ENCODE results near the gene GART. TPM values are rescaled to one million over a fixed set of nuclear protein-coding genes. Genes with fewer than 3 reads are reported as not detected.
"Not testable (repeated sequence)": the region's sequence is repeated elsewhere in the genome, so short reads cannot be mapped to it uniquely, and the experiment has no call there.

GART gene
- polyA plus RNA-seq, 2 donors: 10.6 to 27.1 TPM

- Histone ChIP-seq H3K36me3 (ENCODE audit: control insufficient read depth in 2 of 2, insufficient read depth in 2 of 2, low read length in 1 of 2) (peaks cover 5 to 7% of the 10 kb centered on the region in 2 donors), H3K4me1 (ENCODE audit: control insufficient read depth in 2 of 2, insufficient read depth in 2 of 2, low read length in 1 of 2) (no peaks in the 10 kb centered on the region), H3K4me3 (ENCODE audit: low read depth in 1 of 2, low read length in 2 of 2) (no peak overlapping the region), H3K9me3 (ENCODE audit: control insufficient read depth in 2 of 2, insufficient read depth in 1 of 2, low read depth in 1 of 2, low read length in 1 of 2) (no peaks in the 10 kb centered on the region), H3K27ac (ENCODE audit: low read depth in 2 of 2, low read length in 1 of 2) (no peak overlapping the region), H3K27me3 (ENCODE audit: control insufficient read depth in 1 of 2, insufficient read depth in 2 of 2, low read length in 2 of 2) (no peaks in the 10 kb centered on the region)
- 85 to 86% methylated on average over 5 of the region's 5 CpGs for WGBS, 2 donors
Observed at GRCh38 chr21:33522297-33522952, 19.5 kb downstream of the GART start.

GRCh38 chr21:33518899-33519298 is 23.0 kb downstream of the GART start:
- Histone ChIP-seq H3K9me3 (ENCODE audit: control insufficient read depth in 2 of 2, insufficient read depth in 1 of 2, low read depth in 1 of 2, low read length in 1 of 2) (no peaks in the 10 kb centered on the region), H3K27ac (ENCODE audit: low read depth in 2 of 2, low read length in 1 of 2) (no peak overlapping the region), H3K36me3 (ENCODE audit: control insufficient read depth in 2 of 2, insufficient read depth in 2 of 2, low read length in 1 of 2) (peaks cover 11 to 17% of the 10 kb centered on the region in 2 donors), H3K4me3 (ENCODE audit: low read depth in 1 of 2, low read length in 2 of 2) (no peak overlapping the region), H3K27me3 (ENCODE audit: control insufficient read depth in 1 of 2, insufficient read depth in 2 of 2, low read length in 2 of 2) (no peaks in the 10 kb centered on the region), H3K4me1 (ENCODE audit: control insufficient read depth in 2 of 2, insufficient read depth in 2 of 2, low read length in 1 of 2) (no peaks in the 10 kb centered on the region)
- WGBS, 2 donors: 97 to 98% methylated on average over 4 of the region's 4 CpGs

- Histone ChIP-seq H3K27ac (ENCODE audit: low read depth in 2 of 2, low read length in 1 of 2) (no peak overlapping the region), H3K36me3 (ENCODE audit: control insufficient read depth in 2 of 2, insufficient read depth in 2 of 2, low read length in 1 of 2) (peaks cover 19 to 25% of the 10 kb centered on the region in 2 donors), H3K9me3 (ENCODE audit: control insufficient read depth in 2 of 2, insufficient read depth in 1 of 2, low read depth in 1 of 2, low read length in 1 of 2) (no peaks in the 10 kb centered on the region), H3K4me3 (ENCODE audit: low read depth in 1 of 2, low read length in 2 of 2) (no peak overlapping the region), H3K27me3 (ENCODE audit: control insufficient read depth in 1 of 2, insufficient read depth in 2 of 2, low read length in 2 of 2) (no peaks in the 10 kb centered on the region), H3K4me1 (ENCODE audit: control insufficient read depth in 2 of 2, insufficient read depth in 2 of 2, low read length in 1 of 2) (peaks cover 0 to 2% of the 10 kb centered on the region in 2 donors)
- 96 to 97% methylated on average over 2 of the region's 2 CpGs for whole genome bisulfite sequencing, 2 donors
Observed at GRCh38 chr21:33514229-33514628, 27.7 kb downstream of the GART start.

- no peaks in the 10 kb centered on the region for H3K27me3 ChIP-seq (ENCODE audit: control insufficient read depth in 1 of 2, insufficient read depth in 2 of 2, low read length in 2 of 2)
- WGBS, 2 donors: 97 to 98% methylated on average over 3 of the region's 3 CpGs
- H3K27ac ChIP-seq (ENCODE audit: low read depth in 2 of 2, low read length in 1 of 2): no peak overlapping the region
- no peaks in the 10 kb centered on the region for H3K9me3 ChIP-seq (ENCODE audit: control insufficient read depth in 2 of 2, insufficient read depth in 1 of 2, low read depth in 1 of 2, low read length in 1 of 2)
- H3K36me3 ChIP-seq (ENCODE audit: control insufficient read depth in 2 of 2, insufficient read depth in 2 of 2, low read length in 1 of 2): peaks cover 19 to 23% of the 10 kb centered on the region in 2 donors
- peaks cover 0 to 2% of the 10 kb centered on the region in 2 donors for H3K4me1 ChIP-seq (ENCODE audit: control insufficient read depth in 2 of 2, insufficient read depth in 2 of 2, low read length in 1 of 2)
- H3K4me3 ChIP-seq (ENCODE audit: low read depth in 1 of 2, low read length in 2 of 2): no peak overlapping the region
Observed at GRCh38 chr21:33512481-33512880, 29.4 kb downstream of the GART start.

- H3K9me3 ChIP-seq (ENCODE audit: control insufficient read depth in 2 of 2, insufficient read depth in 1 of 2, low read depth in 1 of 2, low read length in 1 of 2): no peaks in the 10 kb centered on the region
- H3K27ac ChIP-seq (ENCODE audit: low read depth in 2 of 2, low read length in 1 of 2): no peak overlapping the region
- H3K36me3 ChIP-seq (ENCODE audit: control insufficient read depth in 2 of 2, insufficient read depth in 2 of 2, low read length in 1 of 2): peaks cover 17 to 19% of the 10 kb centered on the region in 2 donors
- no peak overlapping the region for H3K4me3 ChIP-seq (ENCODE audit: low read depth in 1 of 2, low read length in 2 of 2)
- peaks cover 0 to 2% of the 10 kb centered on the region in 2 donors for H3K4me1 ChIP-seq (ENCODE audit: control insufficient read depth in 2 of 2, insufficient read depth in 2 of 2, low read length in 1 of 2)
- 99% methylated on average over 4 of the region's 4 CpGs for WGBS, 2 donors
- no peaks in the 10 kb centered on the region for H3K27me3 ChIP-seq (ENCODE audit: control insufficient read depth in 1 of 2, insufficient read depth in 2 of 2, low read length in 2 of 2)
Observed at GRCh38 chr21:33511639-33512038, 30.3 kb downstream of the GART start.

GRCh38 chr21:33510826-33511225 is 31.1 kb downstream of the GART start:
- H3K27me3 ChIP-seq (ENCODE audit: control insufficient read depth in 1 of 2, insufficient read depth in 2 of 2, low read length in 2 of 2): no peaks in the 10 kb centered on the region
- H3K9me3 ChIP-seq (ENCODE audit: control insufficient read depth in 2 of 2, insufficient read depth in 1 of 2, low read depth in 1 of 2, low read length in 1 of 2): no peaks in the 10 kb centered on the region
- H3K4me3 ChIP-seq (ENCODE audit: low read depth in 1 of 2, low read length in 2 of 2): no peak overlapping the region
- no peak overlapping the region for H3K27ac ChIP-seq (ENCODE audit: low read depth in 2 of 2, low read length in 1 of 2)
- H3K36me3 ChIP-seq (ENCODE audit: control insufficient read depth in 2 of 2, insufficient read depth in 2 of 2, low read length in 1 of 2): peaks cover 14 to 17% of the 10 kb centered on the region in 2 donors
- peaks cover 0 to 2% of the 10 kb centered on the region in 2 donors for H3K4me1 ChIP-seq (ENCODE audit: control insufficient read depth in 2 of 2, insufficient read depth in 2 of 2, low read length in 1 of 2)
- WGBS, 2 donors: 96% methylated on average over 8 of the region's 8 CpGs

GRCh38 chr21:33507003-33507402 is 34.9 kb downstream of the GART start:
- H3K4me1 ChIP-seq (ENCODE audit: control insufficient read depth in 2 of 2, insufficient read depth in 2 of 2, low read length in 1 of 2); H3K4me3 ChIP-seq (ENCODE audit: low read depth in 1 of 2, low read length in 2 of 2); H3K9me3 ChIP-seq (ENCODE audit: control insufficient read depth in 2 of 2, insufficient read depth in 1 of 2, low read depth in 1 of 2, low read length in 1 of 2); H3K27me3 ChIP-seq (ENCODE audit: control insufficient read depth in 1 of 2, insufficient read depth in 2 of 2, low read length in 2 of 2); H3K27ac ChIP-seq (ENCODE audit: low read depth in 2 of 2, low read length in 1 of 2): not testable (repeated sequence)
- H3K36me3 ChIP-seq (ENCODE audit: control insufficient read depth in 2 of 2, insufficient read depth in 2 of 2, low read length in 1 of 2): peaks cover 8 to 14% of the 10 kb centered on the region in 2 donors
- 100% methylated on average over 1 of the region's 1 CpG for WGBS, 2 donors

- no peaks in the 10 kb centered on the region for H3K4me1 ChIP-seq (ENCODE audit: control insufficient read depth in 2 of 2, insufficient read depth in 2 of 2, low read length in 1 of 2)
- H3K36me3 ChIP-seq (ENCODE audit: control insufficient read depth in 2 of 2, insufficient read depth in 2 of 2, low read length in 1 of 2): peaks cover 4 to 9% of the 10 kb centered on the region in 2 donors
- H3K27me3 ChIP-seq (ENCODE audit: control insufficient read depth in 1 of 2, insufficient read depth in 2 of 2, low read length in 2 of 2): no peaks in the 10 kb centered on the region
- H3K9me3 ChIP-seq (ENCODE audit: control insufficient read depth in 2 of 2, insufficient read depth in 1 of 2, low read depth in 1 of 2, low read length in 1 of 2): no peaks in the 10 kb centered on the region
- H3K27ac ChIP-seq (ENCODE audit: low read depth in 2 of 2, low read length in 1 of 2): no peak overlapping the region
- no peak overlapping the region for H3K4me3 ChIP-seq (ENCODE audit: low read depth in 1 of 2, low read length in 2 of 2)
- 95 to 96% methylated on average over 8 of the region's 8 CpGs for WGBS, 2 donors
Observed at GRCh38 chr21:33505833-33506232, 36.1 kb downstream of the GART start.

- Histone ChIP-seq H3K4me3 (ENCODE audit: low read depth in 1 of 2, low read length in 2 of 2) (no peak overlapping the region), H3K4me1 (ENCODE audit: control insufficient read depth in 2 of 2, insufficient read depth in 2 of 2, low read length in 1 of 2) (peaks cover 0 to 2% of the 10 kb centered on the region in 2 donors), H3K27ac (ENCODE audit: low read depth in 2 of 2, low read length in 1 of 2) (no peak overlapping the region), H3K9me3 (ENCODE audit: control insufficient read depth in 2 of 2, insufficient read depth in 1 of 2, low read depth in 1 of 2, low read length in 1 of 2) (no peaks in the 10 kb centered on the region), H3K27me3 (ENCODE audit: control insufficient read depth in 1 of 2, insufficient read depth in 2 of 2, low read length in 2 of 2) (no peaks in the 10 kb centered on the region), H3K36me3 (ENCODE audit: control insufficient read depth in 2 of 2, insufficient read depth in 2 of 2, low read length in 1 of 2) (no peaks in the 10 kb centered on the region)
- WGBS, 2 donors: 58 to 61% methylated on average over 7 of the region's 7 CpGs
Observed at GRCh38 chr21:33496345-33496744, 45.6 kb downstream of the GART start.

- Histone ChIP-seq H3K27ac (ENCODE audit: low read depth in 2 of 2, low read length in 1 of 2) (no peak overlapping the region), H3K27me3 (ENCODE audit: control insufficient read depth in 1 of 2, insufficient read depth in 2 of 2, low read length in 2 of 2) (no peaks in the 10 kb centered on the region), H3K4me1 (ENCODE audit: control insufficient read depth in 2 of 2, insufficient read depth in 2 of 2, low read length in 1 of 2) (peaks cover 0 to 2% of the 10 kb centered on the region in 2 donors), H3K36me3 (ENCODE audit: control insufficient read depth in 2 of 2, insufficient read depth in 2 of 2, low read length in 1 of 2) (no peaks in the 10 kb centered on the region), H3K4me3 (ENCODE audit: low read depth in 1 of 2, low read length in 2 of 2) (no peak overlapping the region), H3K9me3 (ENCODE audit: control insufficient read depth in 2 of 2, insufficient read depth in 1 of 2, low read depth in 1 of 2, low read length in 1 of 2) (no peaks in the 10 kb centered on the region)
- 44 to 51% methylated on average over 4 of the region's 4 CpGs for WGBS, 2 donors
Observed at GRCh38 chr21:33495743-33496142, 46.2 kb downstream of the GART start.
